GM10847 (cell line): ENCODE measurements around the gene DEAF1.

ENCODE experiments used
- POLR2A ChIP-seq: IDR thresholded peaks from 2 replicates; pipeline ENCODE4 v1.6.1; 2011; ENCODE audit not compliant: insufficient read length; ENCODE audit errors: extremely low read depth

The DEAF1 gene

DNA sequence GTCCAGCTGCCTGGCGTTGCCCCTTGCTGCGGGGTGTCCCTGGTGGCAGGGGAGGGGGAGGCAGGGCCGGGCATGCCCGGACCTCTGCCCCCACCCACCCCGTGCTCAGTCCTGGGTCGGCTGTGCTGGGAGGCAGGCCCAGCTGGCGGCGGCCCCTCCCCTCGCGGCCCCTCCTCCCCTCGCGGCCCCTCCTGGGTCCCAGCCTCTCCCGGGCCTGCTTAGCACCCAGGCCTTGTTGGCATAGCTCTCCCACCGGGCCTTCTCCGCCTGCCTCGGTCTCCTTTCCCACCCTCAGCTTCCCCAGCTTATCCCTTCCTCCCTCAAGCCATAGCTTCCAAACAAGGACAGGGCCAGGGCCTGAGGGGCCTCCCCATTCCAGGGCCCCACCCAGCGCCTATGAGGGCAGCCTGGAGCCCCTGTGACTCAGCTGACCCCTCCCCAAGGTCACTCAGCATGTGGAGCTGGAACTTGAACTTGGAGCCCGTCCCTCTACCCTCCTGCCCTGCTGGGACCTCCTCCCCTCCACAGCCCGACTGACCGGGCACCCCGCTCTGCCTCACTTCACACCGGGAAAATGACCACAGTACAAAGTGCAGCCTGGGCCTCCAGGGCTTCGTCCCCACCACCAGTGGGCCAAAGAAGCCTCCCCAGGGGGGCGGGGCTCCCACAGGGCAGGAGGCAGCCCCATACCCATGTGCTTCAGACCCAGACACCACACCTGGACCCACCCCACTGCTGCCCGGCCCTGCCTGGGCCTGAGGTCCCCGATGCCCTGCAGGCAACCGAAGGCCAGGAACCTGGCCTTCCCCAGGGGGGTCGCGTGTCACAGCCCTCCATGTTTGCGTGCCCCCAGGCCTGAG, 12.2 kb upstream of the DEAF1 start:
- TF ChIP-seq POLR2A = no peak

DNA sequence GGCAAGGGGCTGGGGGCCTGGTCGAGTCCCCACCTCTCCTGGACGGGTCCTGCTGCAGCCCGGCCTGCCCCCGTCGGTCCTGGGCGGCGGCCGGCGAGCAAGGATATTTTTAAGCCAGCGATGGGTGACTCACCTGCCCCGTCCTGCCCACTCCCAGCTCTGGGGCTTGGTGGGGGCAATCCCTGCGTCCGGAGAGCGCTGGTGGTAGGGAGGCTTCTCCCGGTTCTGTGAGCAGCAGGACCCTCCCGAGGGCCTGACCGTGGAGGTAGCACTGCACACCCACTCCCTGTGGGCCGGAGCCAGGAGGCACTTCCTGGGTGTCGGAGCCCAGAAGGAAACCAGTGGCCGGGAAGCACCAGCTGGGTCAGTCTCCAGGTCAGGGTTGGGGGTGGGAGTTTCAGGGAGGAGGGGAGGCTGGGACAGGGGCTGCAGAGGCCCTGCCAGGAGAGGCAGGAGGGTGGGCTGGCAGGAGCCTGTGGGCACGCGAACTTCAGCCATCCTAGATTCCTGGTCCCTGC, 11.5 kb upstream of the DEAF1 start:
- TF ChIP-seq POLR2A = no peak

DNA sequence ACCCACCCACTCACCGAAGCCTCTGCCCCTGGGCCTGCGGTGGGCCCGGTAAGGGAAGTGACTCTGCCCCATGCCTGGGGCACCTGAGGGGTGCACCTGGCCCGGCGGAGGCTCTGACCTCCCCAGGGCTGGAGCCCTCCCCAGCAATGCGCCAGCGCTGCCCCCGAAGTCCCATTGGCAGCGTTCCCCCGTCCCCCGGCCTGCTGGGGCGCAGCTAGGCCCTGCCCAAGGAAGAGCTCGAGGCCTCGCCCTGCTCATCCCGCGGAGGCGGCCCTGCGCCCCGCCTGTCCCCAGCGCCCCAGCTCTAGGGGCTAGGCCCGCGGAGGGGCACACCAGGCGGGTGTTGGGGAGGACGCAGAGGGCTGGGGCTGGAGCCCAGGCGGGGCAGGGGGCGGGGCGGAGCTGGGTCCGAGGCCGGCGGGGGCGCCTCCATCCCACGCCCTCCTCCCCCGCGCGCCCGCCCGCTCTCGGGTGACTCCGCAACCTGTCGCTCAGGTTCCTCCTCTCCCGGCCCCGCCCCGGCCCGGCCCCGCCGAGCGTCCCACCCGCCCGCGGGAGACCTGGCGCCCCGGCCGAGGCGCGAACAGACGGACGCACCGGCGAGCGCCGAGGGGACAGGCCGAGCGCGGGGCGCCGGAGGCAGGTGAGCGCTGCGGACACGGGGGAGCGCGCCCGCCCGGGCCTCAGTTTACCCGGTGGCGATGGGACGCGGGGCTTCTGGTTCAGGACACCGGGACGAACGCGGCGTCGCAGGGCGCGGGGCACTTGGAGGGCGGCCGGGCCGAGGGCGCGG, 10.8 kb upstream of the DEAF1 start, which contains the start of gene EPS8L2:
EPS8L2 (plus strand) TSS at position 586 of the 793 bp plus-strand sequence. CDS start 3,177 bp downstream, outside the sequence.
- TF ChIP-seq POLR2A = no peak

DNA sequence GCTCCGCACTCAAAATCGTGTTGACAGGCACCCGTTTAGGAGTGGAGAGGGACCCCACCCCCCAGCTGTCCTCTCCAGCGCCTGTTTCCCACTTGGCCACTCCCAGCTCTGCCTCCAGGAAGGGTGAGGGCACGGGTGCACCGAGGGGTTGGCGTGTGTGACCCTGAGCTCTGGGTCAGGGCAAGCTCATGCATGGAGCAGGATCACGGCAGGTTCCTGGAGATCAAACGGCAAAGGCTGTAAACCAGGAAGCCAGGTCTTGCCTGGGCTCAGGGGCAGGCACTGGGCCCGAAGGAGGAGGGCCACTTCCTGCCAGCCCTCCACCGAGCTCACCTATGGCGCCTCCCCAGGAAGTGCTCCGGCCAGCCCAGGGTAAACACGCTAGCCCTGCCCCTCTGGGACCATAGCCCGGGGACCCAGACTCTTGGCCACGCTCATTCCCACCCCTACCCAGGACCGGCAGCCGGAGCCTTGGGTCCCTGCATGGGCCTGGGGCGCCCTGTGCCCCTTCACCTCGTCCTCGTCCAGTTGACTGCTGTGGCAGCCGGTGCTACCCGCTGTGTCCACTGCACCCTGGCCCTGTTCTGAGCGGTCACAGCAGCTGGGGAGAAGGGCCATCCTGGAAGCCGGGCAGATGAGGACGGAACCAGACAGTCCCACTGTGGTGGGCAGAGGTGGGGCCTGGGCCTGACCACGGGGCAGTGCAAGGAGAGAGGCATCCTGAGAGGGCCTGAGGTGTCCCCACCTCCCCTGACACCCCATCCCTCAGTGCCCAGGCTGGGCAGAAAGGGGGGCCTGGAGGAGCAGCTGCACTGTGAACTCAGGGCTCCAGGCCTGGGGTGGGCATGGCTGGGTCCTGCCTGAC, 10.0 kb upstream of the DEAF1 start:
- no peak for TF ChIP-seq POLR2A

DNA sequence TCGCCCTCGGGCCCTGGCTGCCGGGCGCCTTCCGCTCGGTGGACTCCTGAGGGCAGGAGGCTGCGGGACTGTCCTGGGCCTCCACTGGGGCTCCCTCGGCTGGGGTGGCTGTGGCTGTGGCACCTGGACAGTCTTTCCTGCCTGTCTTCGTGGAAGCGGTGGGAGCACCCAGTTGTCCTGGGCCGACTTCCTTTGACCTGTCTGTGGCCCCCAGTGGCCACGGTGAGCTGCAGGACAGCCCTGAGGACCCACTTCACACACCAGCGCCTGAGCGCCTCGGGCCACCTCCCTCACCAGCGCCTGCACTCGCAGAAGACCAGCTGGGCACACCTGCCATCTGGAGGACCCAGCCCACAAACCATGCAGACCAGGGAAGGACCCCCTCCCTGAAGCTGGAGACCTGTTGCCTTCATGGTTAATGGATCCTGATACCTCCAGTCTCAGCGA, 9.2 kb upstream of the DEAF1 start:
- no peak for TF ChIP-seq POLR2A

DNA sequence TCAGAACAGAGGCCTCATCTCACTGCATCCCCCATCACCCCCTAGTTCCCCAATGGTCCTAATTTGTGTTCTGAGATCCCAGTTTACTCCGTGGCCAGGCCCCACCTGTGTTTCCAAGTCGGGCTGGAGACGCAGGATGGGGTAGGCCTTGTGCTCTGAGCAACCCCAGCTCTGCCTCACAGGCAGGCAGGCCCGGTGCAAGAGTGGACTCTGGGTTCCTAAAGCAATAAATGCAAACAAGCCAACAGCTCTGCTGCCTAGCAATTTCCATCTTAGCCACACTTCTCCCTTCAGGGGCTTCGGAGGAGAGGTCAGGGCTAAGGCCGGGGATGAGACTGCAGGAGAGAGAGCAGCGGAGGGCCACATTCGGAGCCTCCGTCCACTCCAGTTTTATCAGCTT, 8.5 kb upstream of the DEAF1 start:
- no peak for TF ChIP-seq POLR2A

DNA sequence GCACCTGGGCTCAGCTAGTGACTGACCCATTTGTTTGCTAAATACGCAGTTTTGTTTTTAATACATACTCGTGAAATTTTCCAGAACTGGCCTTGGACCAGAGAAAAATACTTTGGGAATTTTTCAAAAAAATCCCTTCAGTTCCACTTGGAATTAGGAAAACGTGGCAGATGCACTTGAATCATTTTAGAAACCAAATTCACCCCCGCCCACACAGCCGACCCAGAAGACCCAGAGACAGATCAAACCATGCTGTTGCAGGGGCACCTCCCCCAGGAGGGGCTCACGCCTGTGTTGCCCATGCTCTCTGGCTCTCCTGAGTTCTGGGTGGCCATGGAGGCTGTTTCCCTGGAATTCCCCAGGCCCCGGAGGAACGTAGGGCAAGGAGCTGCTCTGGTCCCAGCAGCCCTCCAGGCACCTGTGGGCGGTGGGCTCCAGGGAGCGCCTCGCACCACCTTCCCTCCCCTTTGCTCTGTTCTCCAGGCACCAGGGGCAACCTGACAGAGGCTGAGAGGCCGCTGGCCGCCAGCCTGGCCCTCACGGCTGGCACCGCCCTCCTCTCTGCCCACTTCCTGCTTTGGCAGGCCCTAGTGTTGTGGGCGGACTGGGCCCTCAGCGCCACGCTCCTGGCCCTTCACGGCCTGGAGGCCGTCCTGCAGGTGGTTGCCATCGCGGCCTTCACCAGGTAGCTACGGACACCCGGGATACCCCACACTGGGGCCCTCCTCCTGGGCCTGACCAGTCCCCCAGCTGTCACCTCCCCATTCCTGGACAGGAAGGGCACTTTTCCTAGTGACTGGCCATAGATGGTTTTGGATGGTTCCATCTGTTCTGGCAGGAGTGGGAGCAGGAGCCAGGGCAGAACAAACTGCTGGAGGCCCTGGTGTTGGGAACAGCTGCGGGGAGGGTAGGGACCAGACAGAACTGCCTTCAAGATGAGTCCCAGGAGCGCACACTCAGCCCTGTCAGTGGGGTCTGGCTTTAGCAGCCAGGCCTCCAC, 7.7 kb upstream of the DEAF1 start:
- TF ChIP-seq POLR2A = no peak

DNA sequence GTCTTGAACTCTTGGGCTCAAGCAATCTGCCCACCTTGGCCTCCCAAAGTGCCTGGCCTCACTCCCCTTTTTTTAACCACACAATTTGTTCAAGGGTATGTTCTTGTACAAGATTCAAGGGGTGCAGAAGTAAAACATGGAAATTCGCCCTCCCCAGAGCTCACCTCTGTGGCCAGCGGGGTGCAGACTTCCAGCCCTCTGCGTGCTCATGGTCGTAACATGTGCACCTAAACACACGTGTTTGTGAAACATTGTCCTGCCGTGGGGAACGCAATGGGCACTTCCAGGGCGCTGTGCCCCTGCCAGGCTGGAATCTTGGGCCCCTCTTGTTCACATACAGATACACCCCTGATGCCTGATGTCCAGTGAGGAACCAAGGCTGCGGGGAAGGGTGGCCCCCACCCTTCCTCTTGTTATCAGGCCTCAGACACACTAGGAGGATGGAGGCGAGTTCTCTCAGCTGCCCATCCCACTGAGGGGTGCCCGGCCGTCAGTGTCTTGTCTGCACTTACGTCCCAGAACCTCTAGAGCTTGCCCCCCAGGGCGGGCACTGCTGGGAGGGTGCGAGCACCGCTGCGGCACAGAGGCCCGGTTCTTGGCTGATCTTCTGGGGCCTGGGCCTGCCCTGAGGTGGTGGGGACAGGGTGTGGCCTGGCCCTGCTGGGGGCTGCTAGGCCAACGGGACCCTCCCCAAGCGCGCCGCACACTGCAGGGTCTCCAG, 6.9 kb upstream of the DEAF1 start:
- no peak for TF ChIP-seq POLR2A

DNA sequence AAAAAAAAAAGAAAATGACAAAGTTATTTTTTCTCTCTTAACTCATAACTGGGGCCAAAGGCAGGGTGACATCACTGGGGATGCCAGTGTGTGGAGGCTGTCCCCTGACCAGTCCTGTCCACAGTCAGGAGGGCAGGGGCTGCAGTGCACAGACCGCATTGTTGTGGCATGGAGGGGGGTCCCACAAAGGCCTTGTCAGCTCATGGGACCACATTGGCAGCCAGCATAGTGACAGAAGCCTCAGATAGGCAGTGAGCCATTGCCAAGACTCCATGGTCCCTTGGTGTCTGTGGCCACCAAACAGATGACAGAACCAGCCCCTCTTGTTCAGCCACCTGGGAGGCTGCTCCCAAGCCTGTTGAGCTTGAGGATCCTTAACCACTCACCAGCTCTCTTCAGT, 4.7 kb upstream of the DEAF1 start:
- TF ChIP-seq POLR2A = no peak

DNA sequence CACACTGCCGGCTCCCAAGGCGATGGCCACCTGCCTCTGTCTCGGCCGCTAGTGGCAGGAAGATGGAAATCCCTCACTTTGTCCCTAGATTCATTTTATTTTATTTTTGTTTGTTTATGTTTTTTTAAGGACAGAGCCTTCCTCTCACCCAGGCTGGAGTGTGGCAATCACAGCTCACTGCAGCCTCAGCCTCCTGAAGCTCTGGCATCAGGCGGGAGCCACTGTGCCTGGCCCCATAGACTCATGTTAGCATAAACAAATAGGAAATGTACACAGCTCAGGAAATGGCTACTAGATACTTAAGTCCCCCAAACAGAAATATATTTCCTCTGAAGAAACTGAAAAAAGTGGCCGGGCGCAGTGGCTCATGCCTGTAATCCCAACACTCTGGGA, 4.1 kb upstream of the DEAF1 start:
- TF ChIP-seq POLR2A = no peak

DNA sequence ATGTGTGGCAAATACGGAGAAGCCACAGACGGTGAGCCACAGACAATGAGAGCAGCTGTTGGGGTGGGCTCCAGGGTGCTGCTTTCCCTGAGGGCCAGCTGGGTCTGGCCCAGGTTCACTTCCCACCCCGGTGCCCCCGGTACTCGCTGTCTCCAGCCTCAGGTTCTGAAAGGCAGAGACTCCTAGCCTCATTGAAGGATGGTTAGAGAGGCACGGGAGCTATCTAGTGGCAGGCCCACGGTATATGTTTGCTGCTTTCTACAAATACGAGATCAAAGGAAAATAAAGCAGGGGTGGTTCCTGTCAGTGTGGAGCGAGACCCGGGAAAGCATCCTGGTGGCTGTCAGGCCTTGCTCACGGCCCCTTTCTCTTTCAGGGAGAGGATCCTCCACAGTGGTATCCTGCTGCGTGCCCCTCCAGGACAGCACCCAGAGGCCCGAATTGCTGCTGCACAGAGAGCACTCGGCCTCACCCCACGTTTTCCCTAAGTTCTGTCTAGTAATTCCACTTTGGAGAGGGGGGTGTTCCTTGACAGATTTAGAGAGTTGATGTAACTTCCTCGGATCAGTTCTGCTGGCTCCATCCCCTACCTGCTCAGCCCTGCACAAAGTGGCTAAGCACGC, 3.6 kb upstream of the DEAF1 start:
- no peak for TF ChIP-seq POLR2A

DNA sequence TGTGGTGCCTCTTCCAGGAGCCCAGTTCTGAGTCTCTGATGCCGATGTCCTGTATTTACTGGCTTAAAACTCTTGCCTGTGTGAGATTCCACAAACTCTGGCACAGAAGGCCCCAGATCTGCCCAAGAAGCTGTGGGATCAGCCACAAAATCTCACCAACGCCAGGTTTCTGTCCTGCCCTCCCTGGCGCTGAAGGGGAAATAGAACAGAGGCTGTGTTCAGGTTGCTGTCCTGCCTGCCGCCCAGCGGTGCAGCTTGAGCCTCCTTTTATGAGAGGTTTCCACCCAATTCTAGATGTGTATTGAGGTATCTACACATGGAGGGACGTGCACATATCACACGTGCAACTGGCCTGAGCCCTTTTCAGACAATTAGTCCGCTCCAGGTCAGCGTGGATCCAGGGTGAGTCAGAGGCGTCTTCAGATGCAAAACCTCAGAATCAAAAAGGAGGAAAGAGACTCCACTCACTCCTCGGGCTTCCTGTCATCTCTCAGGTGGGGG, 2.8 kb upstream of the DEAF1 start:
- TF ChIP-seq POLR2A = no peak
